Amygdala (tissue), 56 donors: ENCODE results near the gene CENPP.

Experiments
- DNase-seq, 56 donors: peaks; one replicate each; lab custom pipeline; 2025; lab: John Stamatoyannopoulos, UW

CENPP gene

DNA sequence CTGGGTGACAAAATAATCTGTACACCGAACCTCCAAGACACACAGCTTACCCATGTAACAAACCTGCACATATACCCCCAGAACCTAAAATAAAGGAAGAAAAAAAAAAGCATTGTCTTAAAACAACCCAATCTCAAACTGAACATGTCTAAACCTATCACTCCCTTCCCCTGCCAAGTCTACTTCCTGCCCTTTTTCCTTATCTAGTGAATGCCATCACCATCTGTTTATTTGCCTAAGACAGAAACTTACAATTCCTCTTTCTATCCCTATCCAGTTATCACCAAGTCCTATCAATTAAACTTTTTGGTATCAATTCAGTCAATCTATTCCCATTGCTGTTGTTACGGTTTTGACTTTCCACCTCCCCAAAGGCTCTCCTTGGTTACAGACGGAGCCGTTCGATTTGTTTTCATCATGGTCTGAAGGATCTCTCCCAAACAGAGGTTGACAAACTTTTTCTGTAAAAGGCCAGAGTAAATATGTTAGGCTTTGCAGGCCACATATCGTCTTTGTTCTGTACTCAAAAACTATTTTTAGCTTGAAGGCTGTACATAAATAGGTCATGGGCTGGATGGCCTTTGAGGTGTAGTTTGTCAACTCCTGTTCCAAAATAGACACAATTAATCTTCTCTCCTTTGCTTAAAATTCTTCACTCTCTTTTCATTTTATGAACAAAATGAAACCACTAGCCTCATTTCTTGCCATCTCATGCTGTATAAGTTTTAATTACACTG is 12.7 kb upstream of the CENPP start:
- no peak for DNase-seq

DNA sequence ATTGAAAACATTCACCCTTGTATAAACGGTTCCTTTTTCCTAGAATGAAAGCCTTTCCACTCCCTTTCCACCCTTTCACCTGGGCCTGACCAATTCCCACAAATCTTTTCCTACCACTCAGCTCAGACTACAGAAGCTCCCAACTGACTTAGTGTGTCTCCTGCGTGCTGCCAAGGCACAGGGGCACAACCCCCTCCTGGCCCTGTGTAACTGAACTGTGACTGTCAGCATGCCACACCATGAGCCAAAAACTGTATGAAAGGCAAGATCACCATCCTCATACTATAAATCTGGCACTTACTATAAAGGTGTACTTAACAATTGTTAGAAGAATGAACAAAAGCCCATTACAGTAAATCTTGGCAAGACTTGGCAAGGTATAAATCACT is 12.1 kb upstream of the CENPP start:
- no peak for DNase-seq

DNA sequence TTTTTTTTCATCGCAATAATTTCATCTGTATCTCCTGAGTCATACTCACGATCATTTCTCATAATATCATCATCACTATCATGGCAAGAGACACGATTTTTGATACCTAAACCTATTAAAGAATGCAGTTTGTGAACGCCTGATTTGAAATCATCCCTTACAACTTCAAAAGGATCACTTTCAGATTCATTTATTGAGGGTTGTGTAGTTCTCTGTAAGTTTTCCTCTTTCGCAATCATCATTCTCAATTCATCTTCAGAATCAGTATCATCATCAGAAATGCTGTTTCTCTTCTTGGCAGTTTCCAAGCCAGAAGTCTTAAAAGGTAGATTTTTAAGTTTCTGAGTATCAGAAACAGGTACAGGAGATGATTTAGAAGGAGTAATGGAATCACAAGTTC is 10.3 kb upstream of the CENPP start:
- no peak for DNase-seq

DNA sequence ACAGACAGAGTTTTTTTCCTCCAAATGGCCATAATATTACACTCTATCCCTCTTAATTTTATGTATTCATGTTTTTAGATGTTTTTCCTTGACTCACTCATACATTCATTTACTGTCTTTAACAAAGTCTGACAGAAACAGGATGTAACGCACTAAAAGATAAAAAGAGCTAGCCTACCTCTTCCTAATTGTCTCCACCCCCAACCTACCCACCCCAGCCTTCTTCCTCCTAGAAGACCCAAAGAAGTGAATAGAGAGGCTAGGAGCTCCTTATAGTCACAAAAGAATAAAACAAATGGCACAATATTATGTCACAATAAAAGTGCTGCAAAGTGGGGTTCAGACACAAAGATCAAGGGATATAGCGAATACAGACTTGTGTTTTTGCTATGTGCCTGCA is 1.3 kb upstream of the CENPP start:
- no peak for DNase-seq

DNA sequence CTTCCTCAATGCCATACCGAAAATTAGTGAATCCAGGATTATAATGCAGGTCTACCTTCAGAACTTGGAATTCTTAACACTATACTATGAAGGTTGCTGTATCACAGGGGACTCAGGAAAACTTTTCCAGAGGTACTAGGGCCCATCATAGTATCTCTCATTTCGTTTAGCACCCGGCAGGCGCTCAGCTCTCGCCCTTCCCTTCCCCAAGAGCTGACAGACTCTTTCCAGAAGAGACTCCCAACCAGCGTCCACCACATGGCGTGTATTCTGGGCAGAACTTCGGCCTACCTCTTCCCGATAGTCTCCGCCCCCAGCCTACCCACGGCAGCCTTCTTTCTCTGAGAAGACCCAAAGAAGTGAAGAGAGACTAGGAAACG is 874 bp upstream of the CENPP start:
- no peak for DNase-seq

DNA sequence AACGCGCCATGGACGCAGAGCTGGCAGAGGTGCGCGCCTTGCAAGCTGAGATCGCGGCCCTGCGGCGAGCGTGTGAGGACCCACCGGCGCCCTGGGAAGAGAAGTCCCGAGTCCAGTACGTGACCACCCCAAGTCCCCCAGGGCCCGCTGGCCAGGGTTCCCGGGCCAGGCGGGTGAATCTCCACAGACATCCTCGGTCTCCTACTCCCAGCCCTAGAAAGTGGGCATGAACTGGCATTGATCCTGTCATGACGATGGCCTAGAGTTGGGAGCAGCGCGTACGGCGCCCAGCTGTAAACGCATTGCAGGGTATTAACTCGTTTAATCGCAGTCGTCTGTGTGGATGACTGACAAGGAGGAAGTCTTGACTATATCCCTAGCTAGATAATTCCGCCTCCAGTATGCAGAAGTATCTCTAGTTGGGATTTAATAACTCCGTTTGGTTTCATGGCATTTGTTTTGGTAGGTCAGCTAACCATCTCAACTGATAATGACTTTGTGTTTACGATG is 293 bp downstream of the CENPP start:
- DNase-seq, result peak in 1 of 56 donors; percentile 43

DNA sequence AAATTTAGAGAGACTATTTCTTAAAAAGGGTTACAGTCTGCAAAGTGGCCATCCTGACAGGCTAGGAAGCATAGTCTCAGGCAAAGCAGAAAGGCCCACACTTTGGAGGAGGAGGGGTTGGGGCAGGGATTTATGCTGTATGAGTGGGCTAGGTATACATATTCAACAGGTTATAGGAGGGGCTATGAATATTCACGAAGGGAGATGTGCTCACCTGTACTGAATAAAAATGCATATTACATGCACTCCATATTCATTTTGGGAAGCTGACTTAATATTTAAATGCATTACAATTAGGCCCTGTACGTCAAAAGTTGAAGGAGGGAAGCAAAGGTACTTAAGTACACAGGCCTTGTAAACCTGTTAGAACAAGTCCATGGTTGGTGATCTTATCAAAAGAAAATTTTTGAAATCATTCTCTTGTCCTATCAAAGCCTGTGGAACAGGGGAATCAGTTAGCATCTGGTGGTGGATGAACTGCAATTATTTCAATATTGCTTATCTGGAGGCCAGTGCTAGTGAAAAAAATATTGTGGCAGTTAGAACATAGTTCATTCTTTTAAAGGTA is 1.6 kb downstream of the CENPP start:
- no peak for DNase-seq

DNA sequence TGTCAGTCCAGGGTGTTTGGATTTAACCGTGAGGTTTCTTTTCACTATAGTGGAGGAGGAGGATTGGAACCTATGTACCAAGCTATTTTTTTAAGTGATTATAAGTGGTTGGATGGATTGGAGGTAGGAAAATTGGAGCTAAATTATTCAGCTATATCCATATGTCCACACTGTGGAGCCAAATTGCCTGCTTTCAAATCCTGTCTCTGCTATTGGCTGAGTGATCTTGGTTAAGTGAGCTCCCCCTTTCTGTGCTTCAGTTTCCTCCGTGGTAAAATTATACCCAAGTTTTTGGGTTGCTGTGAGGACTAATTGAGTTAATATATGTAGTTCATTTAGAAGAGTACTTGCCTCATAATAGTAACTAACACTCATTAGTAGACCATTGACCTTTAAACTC is 2.5 kb downstream of the CENPP start:
- no peak for DNase-seq

DNA sequence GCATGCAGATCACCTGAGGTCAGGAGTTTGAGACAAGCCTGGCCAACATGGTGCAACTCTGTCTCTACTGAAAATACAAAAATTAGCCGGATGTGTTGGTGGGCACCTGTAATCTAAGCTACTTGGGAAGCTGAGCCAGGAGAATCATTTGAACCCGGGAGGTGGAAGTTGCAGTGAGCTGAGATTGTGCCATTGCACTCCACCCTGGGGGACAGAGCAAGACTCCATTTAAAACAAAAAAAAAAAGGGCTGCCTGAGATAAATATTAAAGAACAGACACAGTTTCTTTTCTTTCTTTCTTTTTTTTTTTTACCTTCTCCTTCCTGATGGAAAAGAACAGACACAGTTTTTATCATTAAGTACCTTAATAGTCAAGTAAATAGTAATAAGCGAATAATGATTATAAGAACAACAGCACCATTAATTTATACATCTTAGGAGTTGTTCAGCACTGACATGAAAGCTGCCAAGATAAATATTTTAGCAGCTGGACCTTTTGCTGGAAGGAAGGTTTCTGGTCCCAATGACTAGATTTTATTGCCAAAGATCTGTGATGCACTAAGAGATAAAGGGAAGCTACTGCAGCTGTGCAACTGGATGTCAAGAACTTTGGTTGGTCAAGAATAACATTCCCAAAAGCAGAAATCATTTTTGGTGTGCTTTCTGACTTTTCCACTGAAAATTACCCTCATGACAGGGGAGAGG is 7.0 kb downstream of the CENPP start:
- no peak for DNase-seq

DNA sequence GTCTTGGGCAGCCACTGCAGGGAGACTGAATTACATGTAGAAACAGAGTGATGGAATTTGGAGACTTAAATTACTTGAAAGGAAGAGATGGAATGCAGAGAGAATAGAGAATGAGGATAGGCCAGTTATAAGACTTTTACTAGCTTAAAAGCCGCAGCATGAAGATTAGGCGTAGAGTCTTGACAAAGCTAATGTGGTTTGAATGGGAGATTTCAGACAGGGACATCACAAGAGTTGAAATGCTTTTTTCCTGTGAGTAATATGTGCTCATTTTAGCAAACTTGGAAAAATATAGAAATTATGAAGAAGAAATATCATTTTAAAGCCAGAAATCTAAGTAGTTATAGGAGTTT is 7.5 kb downstream of the CENPP start:
- DNase-seq, result no peak

DNA sequence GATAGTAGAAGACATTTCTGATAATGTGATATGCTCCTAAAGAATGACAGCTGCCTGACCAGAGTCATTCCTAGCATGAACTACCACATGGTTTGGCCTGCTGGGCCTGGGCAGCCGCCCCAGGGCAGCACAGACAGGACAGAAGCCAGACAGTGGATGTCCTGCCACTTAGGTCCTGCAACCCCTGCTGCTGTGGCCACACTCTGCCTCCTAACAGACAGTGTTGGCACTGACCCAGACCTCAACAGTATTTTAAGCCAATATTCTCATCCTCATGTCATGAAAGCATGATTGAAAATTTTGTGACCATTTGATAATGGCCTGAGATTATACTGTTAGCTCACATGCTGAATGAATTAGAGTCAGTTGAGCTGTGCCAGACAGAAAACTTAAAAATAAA is 15.8 kb downstream of the CENPP start:
- DNase-seq, result no peak

DNA sequence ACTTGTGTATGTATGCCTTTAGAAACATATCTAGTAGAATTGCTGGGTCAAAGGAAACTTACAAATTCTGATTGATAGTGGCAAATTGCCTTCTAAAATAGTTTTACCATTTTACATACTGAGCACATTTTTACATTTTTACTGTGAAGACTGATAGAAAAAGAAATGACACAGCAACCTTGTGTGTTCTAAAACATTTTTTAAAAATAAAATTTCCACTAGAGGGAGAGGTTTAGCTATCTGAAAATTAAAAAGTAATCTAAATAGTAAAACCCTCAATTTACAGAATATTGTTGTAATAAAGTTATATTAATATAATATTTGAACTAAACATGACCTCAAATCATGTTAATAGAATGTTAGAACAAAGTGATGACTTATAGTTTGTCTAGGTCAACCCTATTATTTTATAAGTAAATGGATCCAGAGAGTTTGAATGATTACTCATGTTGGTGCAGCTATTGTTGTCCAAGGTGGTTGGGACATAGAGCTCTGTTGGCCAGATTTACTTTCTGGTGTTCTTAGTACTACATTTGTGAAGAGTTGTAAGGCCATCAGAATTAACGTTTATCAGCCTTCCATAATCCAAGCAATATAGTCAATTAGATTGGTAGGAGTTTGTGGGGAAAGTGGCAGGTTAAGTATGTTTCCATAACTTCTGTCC is 17.2 kb downstream of the CENPP start:
- DNase-seq, result no peak

DNA sequence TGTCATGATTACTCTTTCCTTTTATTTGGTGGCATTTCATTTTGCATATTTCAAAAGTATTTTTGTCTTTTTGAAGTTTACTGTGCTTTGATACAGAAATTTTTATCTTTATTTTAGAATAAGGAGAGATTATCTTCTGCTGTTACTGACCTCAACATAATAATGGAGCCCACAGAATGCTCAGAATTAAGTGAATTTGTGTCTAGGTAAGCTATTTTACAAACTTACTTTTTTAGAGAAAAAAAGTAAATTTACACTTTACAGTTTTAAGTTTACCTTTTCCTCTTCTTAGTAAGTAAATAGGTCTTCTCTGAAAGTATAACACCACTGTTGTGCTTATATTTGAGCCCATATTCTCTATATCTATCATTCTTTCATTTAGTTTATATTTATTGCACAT is 19.8 kb downstream of the CENPP start:
- no peak for DNase-seq

DNA sequence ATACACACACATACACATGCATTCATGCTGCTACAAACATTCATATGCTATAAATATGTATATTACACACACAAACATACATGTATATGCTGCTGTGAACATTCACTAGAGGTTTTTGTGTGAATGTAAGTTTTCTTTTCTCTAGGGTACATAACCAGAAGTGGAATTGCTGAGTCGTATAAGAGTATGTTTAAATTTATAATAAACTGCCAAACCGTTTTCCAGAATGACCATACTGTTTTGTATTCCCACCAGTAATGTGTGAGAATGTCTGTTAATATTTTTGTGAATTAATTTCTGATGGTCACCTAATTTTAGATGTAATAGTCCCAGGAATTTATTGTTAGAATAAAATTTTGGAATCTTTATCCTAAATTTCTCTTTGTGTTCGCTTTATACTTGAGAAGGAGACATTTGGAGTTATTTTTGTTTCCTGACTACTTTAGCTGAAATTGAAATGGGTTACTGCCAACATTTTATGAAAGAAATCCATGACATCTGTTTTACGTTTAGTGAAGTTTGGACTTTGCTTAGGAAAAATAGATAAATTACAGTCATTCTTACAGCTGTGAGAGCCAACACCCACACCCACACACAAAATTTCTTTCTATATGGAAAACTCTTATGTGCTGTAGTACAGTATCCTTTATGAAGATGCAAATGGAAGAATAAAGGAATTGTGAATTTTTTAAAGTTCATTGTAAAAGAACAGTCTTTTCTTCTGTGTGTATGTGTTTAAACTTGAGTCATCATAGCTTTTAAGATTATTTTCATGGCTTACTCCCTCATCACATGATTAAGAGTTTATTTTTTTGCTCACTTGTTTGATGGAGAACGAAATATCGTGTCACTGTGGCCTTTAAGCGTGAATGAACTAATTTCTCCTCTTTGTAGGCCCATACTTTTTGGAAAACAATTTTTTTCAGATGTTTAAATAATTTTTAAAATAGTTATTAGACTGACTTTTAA is 24.3 kb downstream of the CENPP start:
- no peak for DNase-seq

DNA sequence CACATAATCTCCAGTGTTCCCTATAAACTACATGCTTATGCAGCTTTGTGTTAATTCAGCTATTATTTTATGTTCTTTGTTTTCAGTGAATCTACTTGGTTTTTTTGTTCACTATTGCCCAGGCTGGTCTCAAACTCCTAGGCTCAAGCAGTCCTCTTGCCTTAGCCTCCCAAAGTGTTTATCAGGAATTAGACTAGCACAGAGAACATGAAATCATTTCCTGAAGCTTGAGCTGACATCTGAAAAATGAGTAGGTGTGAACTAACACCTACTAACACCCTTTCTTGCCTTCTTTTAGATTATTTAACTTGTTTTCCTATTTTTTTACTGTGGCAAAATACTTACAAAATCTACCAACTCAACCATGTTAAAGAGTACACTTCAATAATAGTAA is 25.0 kb downstream of the CENPP start:
- no peak for DNase-seq

DNA sequence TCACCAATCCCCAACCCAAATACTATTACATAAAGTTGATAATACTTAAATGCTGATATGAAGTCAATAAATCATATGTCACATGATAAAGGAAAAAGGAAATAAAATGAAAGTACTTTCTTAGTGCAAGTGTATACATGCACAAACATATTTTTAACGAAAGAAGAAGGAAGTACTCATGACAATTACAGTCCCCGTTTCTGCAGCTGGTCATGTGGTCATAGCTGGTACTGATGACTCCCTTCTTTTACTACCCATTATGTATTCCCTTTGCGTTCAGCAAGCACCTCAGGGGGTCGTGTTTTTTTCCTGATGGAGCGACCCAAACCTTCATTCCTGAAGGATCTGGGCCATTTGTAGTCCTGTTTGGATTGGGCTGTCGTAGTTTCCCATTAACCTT is 27.3 kb downstream of the CENPP start:
- DNase-seq, result no peak

DNA sequence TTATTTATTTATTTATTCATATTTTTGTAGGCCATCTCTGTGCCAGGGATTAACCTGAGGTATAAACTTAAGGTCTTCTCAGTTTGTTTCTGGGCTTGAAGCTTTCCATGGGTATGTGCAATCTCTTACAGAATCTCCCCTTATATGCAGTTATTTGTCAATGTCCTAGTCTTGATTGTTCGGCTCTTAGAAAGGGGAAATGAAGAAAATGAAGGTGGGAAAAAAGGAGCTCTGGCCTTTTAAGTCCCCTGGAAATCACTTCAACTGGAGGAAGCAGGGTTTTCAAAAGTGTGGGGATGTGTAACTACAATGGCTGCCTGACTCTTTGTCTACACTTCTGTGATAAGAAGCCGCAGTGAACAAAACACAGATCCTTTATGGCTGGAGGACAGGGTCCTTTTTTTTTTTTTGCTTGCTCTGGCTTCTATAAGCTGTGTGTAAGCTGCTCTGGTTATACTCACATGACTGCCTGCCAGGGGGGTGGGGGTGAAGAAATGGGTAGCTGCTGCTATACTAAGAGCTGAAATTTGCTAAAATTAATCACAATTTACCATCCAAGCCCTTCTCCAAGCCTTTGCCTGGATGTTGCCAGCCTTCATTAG is 33.7 kb downstream of the CENPP start:
- DNase-seq, result peak in 1 of 56 donors; percentile 2

DNA sequence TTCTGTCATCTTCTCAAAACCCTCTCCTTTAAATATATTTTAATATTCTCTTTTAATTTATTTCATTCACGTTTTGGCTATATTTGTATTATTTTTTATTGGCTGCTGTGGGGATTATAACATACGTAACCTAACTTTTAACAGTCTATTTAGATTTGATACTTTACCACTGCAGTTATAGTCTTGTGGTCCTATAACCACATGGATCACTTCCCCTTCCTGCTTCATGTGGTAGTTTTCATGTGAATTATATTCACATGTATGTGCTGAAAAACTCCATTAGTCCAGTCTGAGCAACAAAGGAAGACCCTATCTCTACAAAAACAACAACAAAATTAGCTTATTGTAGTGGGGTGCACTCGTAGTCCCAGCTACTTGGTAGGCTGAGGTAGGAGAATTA is 34.3 kb downstream of the CENPP start:
- DNase-seq, result no peak

DNA sequence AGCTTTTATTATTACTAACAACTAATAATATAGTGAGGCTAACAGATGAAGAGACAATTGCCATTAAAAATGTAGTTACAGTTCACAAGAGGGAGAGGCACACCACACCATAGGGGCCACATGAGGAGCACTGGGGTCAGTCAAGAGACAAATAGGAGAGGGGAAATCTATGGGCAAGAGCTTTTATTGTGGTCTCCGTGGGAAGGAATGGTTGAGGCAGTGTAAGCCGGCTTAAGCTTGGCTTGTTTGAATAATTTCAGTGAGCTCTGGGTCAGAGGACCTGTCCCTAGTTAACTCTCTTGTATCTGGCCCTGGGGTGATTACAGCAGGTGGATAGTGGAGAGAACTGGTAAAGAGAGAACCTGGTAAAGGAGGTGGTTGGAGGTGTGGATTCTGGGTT is 43.3 kb downstream of the CENPP start:
- no peak for DNase-seq

DNA sequence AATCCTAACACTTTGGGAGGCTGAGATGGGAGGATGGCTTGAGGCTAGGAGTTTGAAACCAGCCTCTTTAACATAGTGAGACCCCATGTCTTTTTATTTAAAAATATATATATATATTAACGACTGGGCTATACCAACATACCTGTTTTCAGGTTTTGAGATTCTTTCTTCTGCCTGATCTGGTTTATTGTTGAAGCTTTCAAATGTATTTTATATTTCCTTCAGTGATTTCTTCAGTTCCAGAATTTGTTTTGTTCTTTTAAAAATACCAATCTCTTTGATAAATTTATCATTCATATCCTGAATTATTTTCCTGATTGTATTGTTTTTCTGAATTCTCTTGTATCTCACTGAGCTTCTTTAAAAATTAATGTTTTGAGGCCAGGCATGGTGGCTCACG is 47.4 kb downstream of the CENPP start:
- DNase-seq, result no peak
